PC-9 (cell line): ENCODE measurements around the gene CRTC3.

Source experiments
- CTCF ChIP-seq: fragments of 200-600 bp; sonication (generic); conservative IDR thresholded peaks from 2 replicates; pipeline ENCODE4 v1.6.1; 2017; ENCODE audit warnings: mixed run types, antibody characterized with exemption, mild to moderate bottlenecking, moderate library complexity
- EZH2 ChIP-seq: fragments of 200-600 bp; sonication (generic); IDR thresholded peaks from 2 replicates; pipeline ENCODE4 v1.8.0; 2017; ENCODE audit warnings: antibody characterized with exemption, low read depth

- TF ChIP-seq CTCF: no peak
- TF ChIP-seq EZH2: no peak
These were observed 115.4 kb downstream of the CRTC3 start for GRCh38 chr15:90644952-90645725.
